OCI-LY7 (cell line): ENCODE data around the gene RSRC2.

ENCODE experiments used
- CTCF ChIP-seq: fragments of 200-600 bp; sonication (generic); conservative IDR thresholded peaks from 2 replicates; pipeline ENCODE4 v1.5.1; 2014; ENCODE audit warnings: mild to moderate bottlenecking, antibody characterized with exemption, low read length, moderate library complexity, mixed read lengths
- EZH2phosphoT487 ChIP-seq: fragments of 200-600 bp; sonication (generic); IDR thresholded peaks from 2 replicates; pipeline ENCODE4 v1.6.1; 2018; ENCODE audit warnings: low read depth, borderline replicate concordance, mild to moderate bottlenecking, mixed run types, antibody characterized with exemption, low read length, moderate library complexity, mixed read lengths

- no peak for TF ChIP-seq CTCF
- no peak for TF ChIP-seq EZH2phosphoT487
Observed at GRCh38 chr12:122523280-122523679, 3.5 kb downstream of the RSRC2 start.
